ENCODE data around the gene LDLRAD4.

- TF ChIP-seq CTCF (IDR thresholded peaks at IDR 0.05) (no peak), POLR2A (IDR thresholded peaks at IDR 0.05; ENCODE audit: low read depth) (no peak), EP300 (IDR thresholded peaks at IDR 0.05) (no peak)
Observed at GRCh38 chr18:13315000-13315399, 96.4 kb downstream of the LDLRAD4 start.
